NCI-H1092 treated with DMSO at 0.1 percent for 48 hours (cell line): Measurements from ENCODE around the gene OR52J3.
"Not testable (repeated sequence)": the region's sequence is repeated elsewhere in the genome, so short reads cannot be mapped to it uniquely, and the experiment has no call there.

Experiments used
- DNase-seq: peaks from one replicate; lab custom pipeline; 2025; lab: John Stamatoyannopoulos, UW

The OR52J3 gene

GRCh38 chr11:5046226-5046625 is at the start of gene OR52J3:
OR52J3 (plus strand) TSS chr11:5046526; CDS start chr11:5046526, 0 bp downstream.
- no peak for DNase-seq

GRCh38 chr11:5004424-5005274 is 41.7 kb upstream of the OR52J3 start:
- peak; percentile 65 for DNase-seq

DNA sequence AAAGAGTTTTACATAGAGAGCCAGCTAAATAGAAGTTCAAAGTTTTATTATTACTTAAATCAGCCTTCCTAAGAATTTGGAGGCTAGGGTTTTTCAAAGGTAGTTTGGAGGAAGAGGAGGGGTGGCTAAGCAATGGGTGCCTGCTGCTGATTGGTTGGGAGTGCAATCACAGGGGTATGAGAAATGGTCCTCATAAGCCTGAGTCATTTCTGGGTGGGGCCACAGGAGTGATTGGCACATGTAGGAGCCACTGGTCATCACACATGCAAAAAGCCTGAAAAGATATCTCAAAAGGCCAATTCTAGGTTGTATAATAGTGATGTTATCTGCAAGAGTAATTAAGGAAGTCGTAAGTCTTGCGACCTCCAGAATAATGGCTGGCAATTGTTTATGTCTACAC is 38.8 kb upstream of the OR52J3 start:
- no peak for DNase-seq

DNA sequence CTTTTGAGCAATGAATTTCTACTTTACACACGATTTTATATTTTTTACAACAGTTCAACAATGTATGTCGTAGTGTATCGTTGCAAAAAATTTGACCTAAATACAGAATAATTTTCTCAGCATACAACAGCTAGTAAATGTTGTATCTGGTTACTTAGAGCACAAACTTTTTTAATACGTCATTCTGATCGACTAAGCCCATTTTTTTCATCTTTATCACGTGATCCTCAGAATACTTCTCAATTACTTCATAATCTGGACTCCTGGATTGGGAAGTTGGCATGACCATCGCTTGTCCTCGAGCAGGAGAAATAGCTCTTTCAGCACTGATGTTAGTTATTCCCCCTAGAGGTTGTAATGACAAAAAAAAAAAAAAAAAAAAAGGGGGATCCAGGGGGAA is 35.1 kb upstream of the OR52J3 start:
- no peak for DNase-seq

- no peak for DNase-seq
Measured at GRCh38 chr11:5013012-5013411, 33.3 kb upstream of the OR52J3 start.

DNA sequence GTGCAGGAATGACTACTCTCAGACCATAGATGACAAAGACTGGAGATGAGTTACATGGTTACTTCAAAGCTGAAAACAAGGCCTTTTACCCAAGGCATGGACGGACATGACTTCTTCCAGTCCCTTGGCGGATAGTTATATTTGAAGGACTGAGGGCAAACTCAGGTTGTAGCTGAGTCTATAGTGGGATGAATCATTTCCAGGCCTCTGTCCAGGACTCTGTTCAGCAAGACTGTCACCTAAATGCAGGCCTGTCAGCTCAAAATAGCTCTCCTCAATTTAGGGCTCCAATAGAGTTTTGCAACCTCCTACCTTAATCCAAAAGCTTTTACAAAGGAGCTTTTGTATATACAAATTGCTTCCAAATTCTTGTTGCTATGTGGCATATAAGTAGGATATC is 24.3 kb upstream of the OR52J3 start:
- DNase-seq = no peak

DNA sequence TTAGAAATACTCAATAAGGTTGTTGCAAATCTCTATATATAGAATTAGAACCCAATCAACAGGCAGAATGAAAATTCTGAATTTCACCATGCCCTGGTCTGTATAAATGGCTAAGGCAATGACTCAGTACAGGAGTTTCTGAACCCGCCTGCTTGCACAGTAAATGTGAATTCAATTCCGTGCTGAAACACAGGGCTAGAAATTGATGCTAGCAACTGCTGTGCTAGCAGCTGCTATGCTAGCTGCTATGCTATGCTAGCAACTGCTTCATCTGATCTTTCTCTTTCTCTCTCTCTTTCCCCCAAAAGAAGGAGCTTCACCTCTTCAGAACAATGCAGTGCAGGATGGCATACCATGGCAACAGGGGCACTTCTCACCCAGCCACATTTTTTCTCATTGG is 9.7 kb upstream of the OR52J3 start:
- no peak for DNase-seq

DNA sequence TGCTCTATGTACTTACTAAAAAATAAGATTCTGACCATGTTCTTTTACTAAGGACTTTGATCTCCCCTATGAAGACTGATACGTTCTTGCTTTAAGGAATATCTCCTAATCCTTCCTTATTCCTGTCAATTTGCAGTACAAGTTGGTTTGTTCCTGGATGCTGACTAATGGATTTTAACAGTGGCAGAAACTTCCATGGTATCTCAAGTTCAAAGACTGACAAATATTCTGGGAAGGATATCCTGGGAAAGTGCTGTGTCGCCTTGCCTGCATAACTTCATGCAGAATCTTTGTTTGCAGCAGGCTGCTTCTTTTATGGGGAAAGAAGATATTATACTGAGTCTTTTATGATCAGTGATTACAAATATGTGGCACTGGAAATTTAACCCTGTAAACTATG is 8.4 kb upstream of the OR52J3 start:
- DNase-seq = no peak

GRCh38 chr11:5038341-5038740 is 8.0 kb upstream of the OR52J3 start:
- no peak for DNase-seq

DNA sequence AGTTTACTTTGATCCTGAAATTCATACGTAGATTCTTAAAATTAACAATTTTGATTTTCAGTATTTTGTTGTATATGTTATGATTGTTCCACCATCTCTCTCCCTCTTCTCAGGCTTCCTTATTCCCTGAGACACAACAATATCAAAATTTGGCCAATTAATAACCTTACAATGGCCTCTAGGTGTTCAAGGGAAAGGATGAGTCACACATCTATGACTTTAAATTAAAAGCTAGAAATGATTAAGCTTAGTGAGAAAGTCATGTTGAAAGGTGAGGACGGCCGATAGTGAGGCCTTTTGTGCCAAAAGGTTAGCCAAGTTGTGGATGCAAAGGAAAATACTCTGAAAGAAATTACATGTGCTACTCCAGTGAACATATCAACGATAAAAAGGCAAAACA is 5.5 kb upstream of the OR52J3 start:
- no peak for DNase-seq

- DNase-seq = no peak
Measured at GRCh38 chr11:5042091-5042490, 4.2 kb upstream of the OR52J3 start.

GRCh38 chr11:5043380-5043779 is 2.9 kb upstream of the OR52J3 start:
- DNase-seq = no peak

- DNase-seq = no peak
Measured at GRCh38 chr11:5046754-5047330, 516 bp downstream of the OR52J3 start.

GRCh38 chr11:5058679-5059078 is 12.4 kb downstream of the OR52J3 start:
- not testable (repeated sequence) for DNase-seq

DNA sequence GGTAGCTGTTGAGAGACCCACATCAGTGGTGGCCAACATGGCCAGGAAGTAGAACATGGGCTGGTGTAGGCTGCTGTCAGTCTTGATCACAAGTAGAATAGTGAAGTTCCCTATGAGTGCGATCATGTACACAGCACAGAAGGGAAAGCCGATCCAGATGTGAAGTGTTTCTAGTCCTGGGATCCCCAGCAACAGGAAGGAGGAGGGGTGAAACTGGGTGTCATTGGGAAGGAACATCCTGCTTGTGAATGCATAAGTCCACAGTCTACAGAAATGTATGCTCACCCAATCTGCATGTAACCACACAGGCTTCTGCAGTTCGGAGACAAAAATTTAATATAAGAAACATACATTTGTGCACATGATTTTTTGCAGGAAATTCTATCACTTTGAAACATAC is 13.1 kb downstream of the OR52J3 start, which contains the start of gene OR52E2:
Gene OR52E2, minus strand, starts transcription at position 237 of the 400 bp plus-strand sequence. Its CDS starts 0 bp downstream, at position 237.
- DNase-seq = no peak

GRCh38 chr11:5065027-5065426 is 18.7 kb downstream of the OR52J3 start:
- no peak for DNase-seq

GRCh38 chr11:5069272-5069671 is 22.9 kb downstream of the OR52J3 start, which contains the start of gene OR52E1:
OR52E1 (plus strand) TSS chr11:5069572.
- no peak for DNase-seq

DNA sequence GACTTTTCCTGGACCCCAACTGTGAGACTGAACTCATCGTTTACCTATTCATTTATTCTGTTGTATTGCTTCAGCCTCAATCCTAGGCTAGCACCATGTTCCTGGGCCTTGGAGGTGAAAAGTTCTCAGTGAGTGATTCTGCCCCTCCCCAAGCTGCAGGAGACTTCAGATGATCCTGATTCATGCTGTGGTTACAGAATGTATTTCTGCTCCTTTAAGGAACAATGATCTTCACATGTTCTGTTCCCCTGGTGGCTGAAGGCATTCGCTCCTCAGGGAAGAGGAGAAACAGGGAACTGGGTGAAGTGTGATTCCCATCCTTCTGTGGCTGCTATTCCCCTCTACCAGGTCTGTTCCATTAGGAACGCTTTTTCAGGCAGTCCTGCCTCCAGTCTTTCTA is 25.5 kb downstream of the OR52J3 start:
- no peak for DNase-seq

GRCh38 chr11:5081405-5081804 is 35.1 kb downstream of the OR52J3 start:
- no peak for DNase-seq

DNA sequence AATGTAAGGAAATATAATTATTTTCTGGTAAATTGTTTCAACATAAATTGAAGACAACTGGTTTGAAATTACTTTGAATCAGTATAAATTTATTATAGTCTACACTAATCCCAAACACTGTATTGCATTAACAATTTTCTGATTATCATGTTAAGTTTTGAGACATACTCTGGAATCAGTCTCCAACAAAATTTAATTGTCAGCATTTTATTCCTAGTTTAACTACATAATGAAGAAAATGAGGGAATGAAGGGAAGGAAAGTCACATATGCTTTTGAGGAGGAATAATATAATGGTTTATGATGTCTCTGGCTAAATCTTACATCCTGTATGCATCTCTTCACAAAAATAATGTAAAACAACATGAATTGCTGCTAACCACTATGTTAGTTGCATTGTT is 37.3 kb downstream of the OR52J3 start:
- no peak for DNase-seq

- no peak for DNase-seq
Measured at GRCh38 chr11:5088556-5088955, 42.2 kb downstream of the OR52J3 start.

DNA sequence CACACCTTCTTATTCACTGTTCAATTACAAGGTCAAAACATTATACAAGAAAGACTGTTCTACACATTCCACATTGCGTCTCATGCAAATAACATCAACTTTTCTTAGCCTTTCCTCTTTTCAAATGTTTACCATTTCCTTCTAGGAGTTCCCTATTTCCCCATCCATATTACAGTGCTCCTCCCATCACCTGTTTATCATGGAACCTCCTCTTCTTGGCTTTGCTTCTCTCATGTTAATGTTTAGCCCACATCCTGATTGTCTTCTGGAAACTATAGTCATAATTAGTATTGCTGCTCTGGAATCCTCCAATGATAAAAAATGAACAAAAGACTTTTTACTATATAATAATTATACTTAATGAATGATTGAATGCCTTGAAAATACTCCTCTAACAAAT is 44.3 kb downstream of the OR52J3 start:
- no peak for DNase-seq

DNA sequence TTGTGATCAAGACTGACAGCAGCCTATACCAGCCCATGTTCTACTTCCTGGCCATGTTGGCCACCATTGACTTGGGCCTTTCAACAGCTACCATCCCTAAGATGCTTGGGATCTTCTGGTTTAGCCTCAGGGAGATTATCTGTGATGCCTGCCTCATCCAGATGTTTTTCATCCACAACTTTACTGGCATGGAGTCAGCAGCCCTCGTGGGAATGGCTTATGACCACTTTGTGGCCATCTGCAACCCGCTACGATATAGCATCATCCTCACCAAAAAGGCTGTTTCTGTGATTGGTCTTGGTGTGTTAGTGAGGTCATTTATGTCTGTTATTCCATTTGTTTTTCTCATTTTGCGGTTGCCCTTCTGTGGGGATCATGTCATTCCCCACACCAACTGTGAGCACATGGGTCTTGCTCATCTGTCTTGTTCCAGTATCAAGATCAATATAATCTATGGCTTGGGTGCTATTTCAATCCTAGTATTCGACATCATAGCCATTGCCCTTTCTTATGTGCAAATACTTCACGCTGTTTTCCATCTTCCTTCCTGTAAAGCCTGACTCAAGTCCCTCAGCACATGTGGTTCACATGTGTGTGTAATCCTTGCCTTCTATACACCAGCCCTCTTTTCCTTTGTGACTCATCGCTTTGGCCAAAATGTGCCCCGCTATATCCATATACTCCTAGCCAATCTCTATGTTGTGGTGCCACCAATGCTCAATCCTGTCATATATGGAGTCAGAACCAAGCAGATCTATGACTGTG is 46.7 kb downstream of the OR52J3 start:
- no peak for DNase-seq
